Activated CD4-positive, alpha-beta memory T cell treated with anti-CD3 and anti-CD28 coated beads for 36 hours (primary cell): Measurements from ENCODE around the gene USP21. TPM values are rescaled to one million over a fixed set of nuclear protein-coding genes. Genes with fewer than 3 reads are reported as not detected.
A peak's percentile ranks its signal among the peaks of the same experiment; 100 is the strongest.

Experiments
- CTCF ChIA-PET: fragments of 350-600 bp; sonication (Branson Sonifier 250); formaldehyde crosslinking; loops from one replicate; lab custom pipeline; 2021; ENCODE audit warnings: antibody characterized with exemption, inconsistent platforms; lab: Charles Lee
- POLR2A ChIA-PET: fragments of 350-600 bp; sonication (Branson Sonifier 250); formaldehyde crosslinking; loops from one replicate; lab custom pipeline; 2021; ENCODE audit warnings: antibody characterized with exemption; lab: Charles Lee
- DNase-seq: peaks from one replicate; pipeline ENCODE4 v3.0.0-alpha.2; 2020
- H3K27ac Mint-ChIP-seq: one replicate; pipeline ENCODE4 v1.8.0; 2021; ENCODE audit warnings: mixed read lengths
- H3K27me3 Mint-ChIP-seq: one replicate; pipeline ENCODE4 v1.8.0; 2021; ENCODE audit warnings: mixed read lengths
- H3K36me3 Mint-ChIP-seq: one replicate; pipeline ENCODE4 v1.8.0; 2021; ENCODE audit warnings: mixed read lengths
- H3K4me1 Mint-ChIP-seq: one replicate; pipeline ENCODE4 v1.8.0; 2021; ENCODE audit warnings: low read depth, mixed read lengths
- H3K4me3 Mint-ChIP-seq: one replicate; pipeline ENCODE4 v1.8.0; 2021; ENCODE audit warnings: mild to moderate bottlenecking, mixed read lengths
- H3K9me3 Mint-ChIP-seq: one replicate; pipeline ENCODE4 v1.8.0; 2021; ENCODE audit warnings: mixed read lengths
- intact Hi-C: fragments of 100-400 bp; cut with micrococcal nuclease; formaldehyde crosslinking; loops from one replicate; pipeline ENCODE4 v1.15.1; 2023
- total RNA-seq, 2 experiments: library from RNA; stranded (reverse); gene quantifications; one replicate each; pipeline ENCODE4 v1.2.3, GENCODE V29; 2021

The USP21 gene
- total RNA-seq, 2 experiments from 2014 or later, result 25.4 to 28.6 TPM

GRCh38 chr1:161195171-161195570 is 35.9 kb downstream of the USP21 start:
- POLR2A ChIA-PET, result no interaction called here
- intact Hi-C loops, result no loop called here
- Mint-ChIP-seq H3K36me3 (no peaks in the 10 kb centered on the region), H3K27me3 (no peaks in the 10 kb centered on the region), H3K4me3 (no peak overlapping the region), H3K9me3 (no peaks in the 10 kb centered on the region), H3K27ac (peak overlapping the region; percentile 14), H3K4me1 (peaks cover 27% of the 10 kb centered on the region)
- no peak for DNase-seq
- CTCF ChIA-PET, result no interaction called here

GRCh38 chr1:161196111-161196510 is 36.8 kb downstream of the USP21 start:
- Mint-ChIP-seq H3K9me3 (no peaks in the 10 kb centered on the region), H3K4me3 (no peak overlapping the region), H3K27me3 (no peaks in the 10 kb centered on the region), H3K36me3 (no peaks in the 10 kb centered on the region), H3K27ac (no peak overlapping the region), H3K4me1 (peaks cover 36% of the 10 kb centered on the region)
- intact Hi-C loops, result no loop called here
- ChIA-PET CTCF (no interaction called here), POLR2A (no interaction called here)
- DNase-seq, result no peak

GRCh38 chr1:161196521-161197451 is 37.5 kb downstream of the USP21 start:
- Mint-ChIP-seq H3K27ac (no peak overlapping the region), H3K36me3 (no peaks in the 10 kb centered on the region), H3K9me3 (no peaks in the 10 kb centered on the region), H3K4me1 (peaks cover 43% of the 10 kb centered on the region), H3K4me3 (no peak overlapping the region), H3K27me3 (no peaks in the 10 kb centered on the region)
- intact Hi-C loops, result no loop called here
- DNase-seq, result no peak
- CTCF ChIA-PET, result interaction anchor here (1.1 to 2.8 kb wide), 2 partner anchors 15 to 30 kb away, joined by 3 to 16 read pairs; partner anchors contain the start of gene TOMM40L
- POLR2A ChIA-PET, result no interaction called here

GRCh38 chr1:161197560-161198193 is 38.4 kb downstream of the USP21 start:
- ChIA-PET POLR2A (no interaction called here), CTCF (interaction anchor here (1.1 to 2.8 kb wide), 2 partner anchors 16 to 29 kb away, joined by 3 to 16 read pairs; partner anchors contain the start of gene TOMM40L)
- no peaks in the 10 kb centered on the region for H3K27me3 Mint-ChIP-seq
- no peaks in the 10 kb centered on the region for H3K36me3 Mint-ChIP-seq
- no peaks in the 10 kb centered on the region for H3K9me3 Mint-ChIP-seq
- peaks cover 41% of the 10 kb centered on the region for H3K4me1 Mint-ChIP-seq
- H3K4me3 Mint-ChIP-seq, result no peak overlapping the region
- intact Hi-C loops, result no loop called here
- DNase-seq, result no peak
- peak overlapping the region; percentile 9 for H3K27ac Mint-ChIP-seq

GRCh38 chr1:161198194-161198896 is 39.0 kb downstream of the USP21 start:
- peaks cover 2% of the 10 kb centered on the region for H3K36me3 Mint-ChIP-seq
- CTCF ChIA-PET, result interaction anchor here (1.8 to 2.8 kb wide), 2 partner anchors 17 to 28 kb away, joined by 6 to 16 read pairs; partner anchors contain the start of gene TOMM40L

GRCh38 chr1:161198897-161199431 is 39.7 kb downstream of the USP21 start, which contains the start of gene ADAMTS4:
TSS of gene ADAMTS4 (minus strand) at chr1:161199054. CDS start at chr1:161198627, 427 bp downstream.
- Mint-ChIP-seq H3K27ac (peak within 1 kb of the TSS; percentile 87), H3K9me3 (no peaks in the 10 kb centered on the region), H3K27me3 (no peaks in the 10 kb centered on the region), H3K4me1 (peaks cover 46% of the 10 kb centered on the region), H3K36me3 (peaks cover 5% of the 10 kb centered on the region), H3K4me3 (no peak within 1 kb of the TSS)
- CTCF ChIA-PET, result interaction anchor here (1.0 to 2.8 kb wide), 3 partner anchors 13 to 27 kb away, joined by 3 to 16 read pairs (median 6); partner anchors contain the start of gene TOMM40L
- POLR2A ChIA-PET, result no interaction called here
- DNase-seq, result no peak
- intact Hi-C loops, result no loop called here

More at GRCh38 chr1:161198194-161198896, 39.0 kb downstream of the USP21 start:
- Mint-ChIP-seq H3K9me3 (no peaks in the 10 kb centered on the region), H3K27me3 (no peaks in the 10 kb centered on the region), H3K4me3 (no peak overlapping the region), H3K4me1 (peaks cover 40% of the 10 kb centered on the region), H3K27ac (peak overlapping the region; percentile 4)
- no peak for DNase-seq
- POLR2A ChIA-PET, result no interaction called here
- intact Hi-C loops, result no loop called here

GRCh38 chr1:161199506-161200139 is 40.3 kb downstream of the USP21 start:
- CTCF ChIA-PET, result interaction anchor here (1.0 to 2.8 kb wide), 3 partner anchors 14 to 27 kb away, joined by 3 to 16 read pairs (median 6); partner anchors contain the start of gene TOMM40L
- Mint-ChIP-seq H3K9me3 (no peaks in the 10 kb centered on the region), H3K4me3 (no peak overlapping the region), H3K27ac (peak overlapping the region; percentile 87), H3K36me3 (peaks cover 11% of the 10 kb centered on the region), H3K4me1 (peaks cover 51% of the 10 kb centered on the region), H3K27me3 (no peaks in the 10 kb centered on the region)
- POLR2A ChIA-PET, result no interaction called here
- intact Hi-C loops, result loop anchor here (5.0 kb wide), 1 partner anchor 188 kb away; no protein-coding TSS in a partner anchor
- DNase-seq, result no peak

- Mint-ChIP-seq H3K4me3 (peak overlapping the region; percentile 13), H3K36me3 (peaks cover 14% of the 10 kb centered on the region), H3K9me3 (no peaks in the 10 kb centered on the region), H3K27ac (peak overlapping the region; percentile 87), H3K27me3 (no peaks in the 10 kb centered on the region), H3K4me1 (peaks cover 52% of the 10 kb centered on the region)
- POLR2A ChIA-PET, result interaction anchor here (1.0 to 3.3 kb wide), 4 partner anchors 25 to 155 kb away, joined by 3 to 11 read pairs (median 3); partner anchors contain the start of genes PPOX, TOMM40L and USF1
- CTCF ChIA-PET, result interaction anchor here (3.4 to 7.6 kb wide), 3 partner anchors 8 to 182 kb away, joined by 22 to 103 read pairs (median 68); partner anchors contain the start of gene TOMM40L
- intact Hi-C loops, result loop anchor here (5.0 kb wide), 1 partner anchor 187 kb away; no protein-coding TSS in a partner anchor
- DNase-seq, result peak; percentile 40
These were observed 41.2 kb downstream of the USP21 start for GRCh38 chr1:161200421-161200991.

GRCh38 chr1:161200992-161201835 is 41.9 kb downstream of the USP21 start:
- Mint-ChIP-seq H3K36me3 (peaks cover 16% of the 10 kb centered on the region), H3K4me1 (peaks cover 55% of the 10 kb centered on the region), H3K27me3 (no peaks in the 10 kb centered on the region), H3K27ac (peak overlapping the region; percentile 87), H3K9me3 (no peaks in the 10 kb centered on the region), H3K4me3 (peak overlapping the region; percentile 88)
- intact Hi-C loops, result loop anchor here (5.0 kb wide), 1 partner anchor 186 kb away; no protein-coding TSS in a partner anchor
- ChIA-PET POLR2A (interaction anchor here (0.6 to 3.3 kb wide), 17 partner anchors 9 to 486 kb away, joined by 3 to 20 read pairs (median 3); partner anchors contain the start of genes PPOX, TOMM40L and USF1), CTCF (interaction anchor here (0.7 to 7.6 kb wide), 11 partner anchors 8 to 182 kb away, joined by 3 to 103 read pairs (median 6); partner anchors contain the start of genes PPOX, SDHC and TOMM40L)
- no peak for DNase-seq
